GM12872 (cell line): ENCODE results near the gene MAP1A.

Experiments
- CTCF ChIP-seq: IDR thresholded peaks from 3 replicates; pipeline ENCODE4 v1.5.1; 2011; ENCODE audit warnings: low read depth, mild to moderate bottlenecking, low read length, moderate library complexity; ENCODE audit not compliant: insufficient read depth

Gene MAP1A

DNA sequence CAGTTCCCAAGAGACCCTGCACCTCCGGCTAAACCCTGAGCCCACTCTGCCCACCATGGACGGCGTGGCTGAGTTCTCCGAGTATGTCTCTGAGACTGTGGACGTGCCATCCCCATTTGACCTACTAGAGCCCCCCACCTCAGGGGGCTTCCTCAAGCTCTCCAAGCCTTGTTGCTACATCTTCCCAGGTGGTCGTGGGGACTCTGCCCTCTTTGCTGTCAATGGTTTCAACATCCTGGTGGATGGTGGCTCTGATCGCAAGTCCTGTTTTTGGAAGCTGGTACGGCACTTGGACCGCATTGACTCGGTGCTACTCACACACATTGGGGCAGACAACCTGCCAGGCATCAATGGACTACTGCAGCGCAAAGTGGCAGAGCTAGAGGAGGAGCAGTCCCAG, 4.0 kb downstream of the MAP1A start:
- no peak for TF ChIP-seq CTCF

DNA sequence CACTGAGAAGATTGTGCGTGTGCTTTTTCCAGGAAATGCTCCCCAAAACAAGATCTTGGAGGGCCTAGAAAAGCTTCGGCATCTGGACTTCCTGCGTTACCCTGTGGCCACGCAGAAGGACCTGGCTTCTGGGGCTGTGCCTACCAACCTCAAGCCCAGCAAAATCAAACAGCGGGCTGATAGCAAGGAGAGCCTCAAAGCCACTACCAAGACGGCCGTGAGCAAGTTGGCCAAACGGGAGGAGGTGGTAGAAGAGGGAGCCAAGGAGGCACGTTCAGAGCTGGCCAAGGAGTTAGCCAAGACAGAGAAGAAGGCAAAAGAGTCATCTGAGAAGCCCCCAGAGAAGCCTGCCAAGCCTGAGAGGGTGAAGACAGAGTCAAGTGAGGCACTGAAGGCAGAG, 4.8 kb downstream of the MAP1A start:
- no peak for TF ChIP-seq CTCF

DNA sequence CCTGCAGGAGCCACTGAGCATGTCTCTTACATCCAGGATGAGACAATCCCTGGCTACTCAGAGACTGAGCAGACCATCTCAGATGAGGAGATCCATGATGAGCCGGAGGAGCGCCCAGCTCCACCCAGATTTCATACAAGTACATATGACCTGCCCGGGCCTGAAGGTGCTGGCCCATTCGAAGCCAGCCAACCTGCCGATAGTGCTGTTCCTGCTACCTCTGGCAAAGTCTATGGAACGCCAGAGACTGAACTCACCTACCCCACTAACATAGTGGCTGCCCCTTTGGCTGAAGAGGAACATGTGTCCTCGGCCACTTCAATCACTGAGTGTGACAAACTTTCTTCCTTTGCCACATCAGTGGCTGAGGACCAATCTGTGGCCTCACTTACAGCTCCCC, 6.2 kb downstream of the MAP1A start:
- no peak for TF ChIP-seq CTCF

DNA sequence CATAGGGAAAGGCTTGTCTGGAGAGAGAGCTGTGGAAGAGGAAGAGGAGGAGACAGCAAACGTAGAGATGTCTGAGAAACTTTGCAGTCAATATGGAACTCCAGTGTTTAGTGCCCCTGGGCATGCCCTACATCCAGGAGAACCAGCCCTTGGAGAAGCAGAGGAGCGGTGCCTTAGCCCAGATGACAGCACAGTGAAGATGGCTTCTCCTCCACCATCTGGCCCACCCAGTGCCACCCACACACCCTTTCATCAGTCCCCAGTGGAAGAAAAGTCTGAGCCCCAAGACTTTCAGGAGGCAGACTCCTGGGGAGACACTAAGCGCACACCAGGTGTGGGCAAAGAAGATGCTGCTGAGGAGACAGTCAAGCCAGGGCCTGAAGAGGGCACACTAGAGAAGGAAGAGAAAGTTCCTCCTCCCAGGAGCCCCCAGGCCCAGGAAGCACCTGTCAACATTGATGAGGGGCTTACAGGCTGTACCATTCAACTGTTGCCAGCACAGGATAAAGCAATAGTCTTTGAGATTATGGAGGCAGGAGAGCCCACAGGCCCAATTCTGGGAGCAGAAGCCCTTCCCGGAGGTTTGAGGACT, 6.9 kb downstream of the MAP1A start:
- TF ChIP-seq CTCF: no peak

DNA sequence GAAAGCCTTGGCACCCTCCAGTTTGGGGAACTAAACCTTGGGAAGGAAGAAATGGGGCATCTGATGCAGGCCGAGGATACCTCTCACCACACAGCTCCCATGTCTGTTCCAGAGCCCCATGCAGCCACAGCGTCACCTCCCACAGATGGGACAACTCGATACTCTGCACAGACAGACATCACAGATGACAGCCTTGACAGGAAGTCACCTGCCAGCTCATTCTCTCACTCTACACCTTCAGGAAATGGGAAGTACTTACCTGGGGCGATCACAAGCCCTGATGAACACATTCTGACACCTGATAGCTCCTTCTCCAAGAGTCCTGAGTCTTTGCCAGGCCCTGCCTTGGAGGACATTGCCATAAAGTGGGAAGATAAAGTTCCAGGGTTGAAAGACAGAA, 7.7 kb downstream of the MAP1A start:
- TF ChIP-seq CTCF: no peak

- no peak for TF ChIP-seq CTCF
Measured at GRCh38 chr15:43526261-43526930, 9.0 kb downstream of the MAP1A start.

DNA sequence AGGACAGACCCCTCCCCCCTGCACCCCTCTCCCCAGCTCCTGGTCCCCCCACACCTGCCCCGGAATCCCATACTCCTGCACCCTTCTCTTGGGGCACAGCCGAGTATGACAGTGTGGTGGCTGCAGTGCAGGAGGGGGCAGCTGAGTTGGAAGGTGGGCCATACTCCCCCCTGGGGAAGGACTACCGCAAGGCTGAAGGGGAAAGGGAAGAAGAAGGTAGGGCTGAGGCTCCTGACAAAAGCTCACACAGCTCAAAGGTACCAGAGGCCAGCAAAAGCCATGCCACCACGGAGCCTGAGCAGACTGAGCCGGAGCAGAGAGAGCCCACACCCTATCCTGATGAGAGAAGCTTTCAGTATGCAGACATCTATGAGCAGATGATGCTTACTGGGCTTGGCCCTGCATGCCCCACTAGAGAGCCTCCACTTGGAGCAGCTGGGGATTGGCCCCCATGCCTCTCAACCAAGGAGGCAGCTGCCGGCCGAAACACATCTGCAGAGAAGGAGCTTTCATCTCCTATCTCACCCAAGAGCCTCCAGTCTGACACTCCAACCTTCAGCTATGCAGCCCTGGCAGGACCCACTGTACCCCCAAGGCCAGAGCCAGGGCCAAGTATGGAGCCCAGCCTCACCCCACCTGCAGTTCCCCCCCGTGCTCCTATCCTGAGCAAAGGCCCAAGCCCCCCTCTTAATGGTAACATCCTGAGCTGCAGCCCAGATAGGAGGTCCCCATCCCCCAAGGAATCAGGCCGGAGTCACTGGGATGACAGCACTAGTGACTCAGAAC, 9.8 kb downstream of the MAP1A start:
- no peak for TF ChIP-seq CTCF
